HepG2 (cell line): ENCODE measurements around the gene NXPH4. TPM values are rescaled to one million over a fixed set of nuclear protein-coding genes. Genes with fewer than 3 reads are reported as not detected.

Source experiments
- KDM2A ChIP-seq: sonication (generic); formaldehyde crosslinking; IDR thresholded peaks from 2 replicates; pipeline ENCODE4 v1.4.0; 2020; ENCODE audit warnings: low read depth, missing genetic modification reagents, borderline replicate concordance
- POGK ChIP-seq: sonication (generic); formaldehyde crosslinking; conservative IDR thresholded peaks from 2 replicates; pipeline ENCODE4 v1.8.0; 2022; ENCODE audit warnings: mild to moderate bottlenecking, moderate library complexity, missing genetic modification reagents
- RAD21 ChIP-seq: fragments of 450-650 bp; formaldehyde crosslinking; IDR thresholded peaks from 2 replicates; pipeline ENCODE4 v1.5.0; 2020; ENCODE audit warnings: mild to moderate bottlenecking
- SMAD3 ChIP-seq: sonication (generic); formaldehyde crosslinking; IDR thresholded peaks from 2 replicates; pipeline ENCODE4 v1.4.0; 2020; ENCODE audit warnings: missing genetic modification reagents
- SP1 ChIP-seq, 2 experiments: fragments of 450-650 bp in 1 of 2; sonication (generic) in 1 of 2; formaldehyde crosslinking in 1 of 2; IDR thresholded peaks; 2 replicates each; pipeline versions ENCODE4 v1.4.0 to v1.6.1; 2016 to 2020; ENCODE audit warnings: missing genetic modification reagents in 1 of 2
- TEAD3 ChIP-seq: optimal IDR thresholded peaks from 2 replicates; pipeline ENCODE3; 2016; ENCODE audit warnings: borderline replicate concordance
- WIZ ChIP-seq: sonication (generic); formaldehyde crosslinking; IDR thresholded peaks from 2 replicates; pipeline ENCODE4 v1.5.1; 2020; ENCODE audit warnings: mild to moderate bottlenecking, missing genetic modification reagents
- ZBTB8A ChIP-seq: sonication (generic); formaldehyde crosslinking; IDR thresholded peaks from 2 replicates; pipeline ENCODE4 v1.4.0; 2020; ENCODE audit warnings: mild to moderate bottlenecking, low read depth, missing genetic modification reagents, borderline replicate concordance
- ZFY ChIP-seq: sonication (generic); formaldehyde crosslinking; IDR thresholded peaks from 2 replicates; pipeline ENCODE4 v1.4.0; 2020; ENCODE audit warnings: missing genetic modification reagents
- ZNF430 ChIP-seq: sonication (generic); formaldehyde crosslinking; IDR thresholded peaks from 2 replicates; pipeline ENCODE4 v1.9.0; 2021; ENCODE audit warnings: mild to moderate bottlenecking, missing genetic modification reagents
- ZNF546 ChIP-seq: sonication (generic); formaldehyde crosslinking; conservative IDR thresholded peaks from 2 replicates; pipeline ENCODE4 v1.8.1; 2023; ENCODE audit warnings: mild to moderate bottlenecking, missing genetic modification reagents
- ZNF605 ChIP-seq: sonication (generic); formaldehyde crosslinking; IDR thresholded peaks from 2 replicates; pipeline ENCODE4 v1.8.0; 2022; ENCODE audit warnings: mild to moderate bottlenecking, missing genetic modification reagents
- polyA plus RNA-seq, 8 experiments: library from polyadenylated mRNA; depleted of rRNA in 3 of 8; stranded (reverse) in 7 of 8; unstranded in 1 of 8; fragments of >200 nt; fragmentation: Illumina TruSeq in 4 of 8; extraction: Trizol in 4 of 8; gene quantifications; 2 replicates each; pipeline versions ENCODE4 v1.2.1 to v1.2.3, GENCODE V29; 2011 to 2016; ENCODE audit warnings: low read depth in 4 of 8, missing spikeins in 1 of 8, mixed read lengths in 1 of 8; ENCODE audit not compliant: insufficient read depth in 1 of 8
- total RNA-seq, 5 experiments: library from RNA; depleted of rRNA; stranded (reverse); fragments of >200 nt; fragmentation: Illumina TruSeq; extraction: Trizol; gene quantifications; 2 replicates each; pipeline ENCODE4 v1.2.3, GENCODE V29; 2016; ENCODE audit warnings: low read depth in 1 of 5

Gene NXPH4
- total and polyA plus RNA-seq, 2 of the 13 experiments (the other 11 are each of a cell fraction or from before 2014, with no cell fraction given): 0.13 TPM; not detected in 1

DNA sequence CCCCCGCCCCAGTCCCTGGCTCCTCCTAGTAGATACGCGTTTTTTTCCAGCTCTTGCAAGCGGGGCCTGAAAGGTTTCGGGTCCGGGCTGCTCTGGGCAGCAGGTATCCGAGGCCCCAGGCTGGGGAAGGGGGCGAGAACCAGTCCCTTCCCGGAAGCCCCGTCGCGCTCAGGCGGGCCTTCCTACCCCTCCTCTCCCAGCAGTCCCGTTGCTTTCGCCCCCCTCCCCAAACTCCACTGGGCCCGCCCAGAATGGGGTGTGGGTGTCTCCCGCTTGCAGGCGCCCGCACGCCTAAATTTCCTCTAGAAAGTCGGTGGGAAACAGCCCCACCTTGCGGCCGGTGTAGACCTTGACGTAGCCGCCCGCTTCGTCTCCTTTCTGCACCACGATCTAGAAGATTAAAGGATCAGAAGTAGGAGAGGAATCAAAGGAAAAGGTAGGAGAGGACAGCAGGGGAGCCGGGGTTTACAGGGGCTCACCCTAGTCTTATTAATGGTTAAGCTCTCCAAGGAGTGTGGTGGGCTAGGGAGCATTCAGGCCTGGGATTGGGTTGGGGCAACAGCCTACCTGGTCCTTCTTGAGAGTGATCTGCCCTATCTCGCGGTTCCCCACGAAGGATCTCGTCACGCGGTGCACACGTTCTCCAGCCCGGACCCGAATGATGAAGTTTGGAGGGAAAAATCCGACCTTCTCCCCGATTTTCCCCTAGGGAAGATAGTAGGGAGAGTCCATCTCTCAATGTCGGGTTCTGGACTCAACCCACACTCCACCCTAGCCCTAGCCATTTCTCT lies 27.1 kb downstream of the NXPH4 start (continued):
- TF ChIP-seq RAD21 (CRISPR knock-in tag) (peak; percentile 47; the same call in 1 of the 2 replicates), ZNF546 (no peak), ZNF430 (CRISPR knock-in tag) (no peak), SMAD3 (CRISPR knock-in tag) (0 out of 2 replicates have a peak, but pooled peaks have one; percentile 28), ZNF605 (CRISPR knock-in tag) (peak; percentile 41; the same call in 1 of the 2 replicates), ZFY (CRISPR knock-in tag) (peak; percentile 25; the same call in 1 of the 2 replicates), POGK (CRISPR knock-in tag) (peak; percentile 40; the same call in 1 of the 2 replicates), TEAD3 (CRISPR knock-in tag) (peak; percentile 12), SP1 (IDR thresholded peaks at IDR 0.05) (no peak), SP1 (CRISPR knock-in tag; IDR thresholded peaks at IDR 0.05) (peak; percentile 31; the same call in 1 of the 2 replicates), ZBTB8A (CRISPR knock-in tag) (peak; percentile 97), KDM2A (CRISPR knock-in tag) (peak; percentile 49; the same call in 1 of the 2 replicates), WIZ (CRISPR knock-in tag) (no peak)
- TF ChIP-seq, all 625 proteins: peak for 26
